Right lobe of liver (tissue), 4 donors: ENCODE results near the gene APLP2.

ENCODE experiments used
- CTCF ChIP-seq, 4 donors: fragments of 200-600 bp in 3 of 4; fragments of 450-650 bp in 1 of 4; IDR thresholded peaks; one replicate each; pipeline versions ENCODE4 v1.5.1 to v1.8.0; 2016 to 2022; ENCODE audit warnings: antibody characterized with exemption in 4 of 4, mild to moderate bottlenecking in 2 of 4
- POLR2A ChIP-seq: fragments of 450-650 bp; IDR thresholded peaks from one replicate; pipeline ENCODE4 v1.6.1; 2017; ENCODE audit warnings: antibody characterized with exemption, mild to moderate bottlenecking
- donor health status: DM: no; HTN: no; CAD: no.
- donor health status: DM: no; HTN: no; CAD: no.
- donor health status: DM: no; HTN: yes; CAD: no.

- no peak for TF ChIP-seq CTCF (IDR thresholded peaks at IDR 0.05)
- no peak for TF ChIP-seq POLR2A
Measured at GRCh38 chr11:130157101-130157500, 87.4 kb downstream of the APLP2 start.
